ENCODE results near the gene SORT1. TPM values are rescaled to one million over a fixed set of nuclear protein-coding genes. Genes with fewer than 3 reads are reported as not detected.
A peak's percentile ranks its signal among the peaks of the same experiment; 100 is the strongest.

Gene SORT1
- total RNA-seq, 4 donors from 2014 or later: 92.6 to 136 (median 134) TPM

GRCh38 chr1:109299558-109300343, 98.0 kb downstream of the SORT1 start:
- Histone ChIP-seq H3K4me1 (peaks cover 30 to 47% (median 43%) of the 10 kb centered on the region in 4 donors), H3K9me3 (no peaks in the 10 kb centered on the region), H3K36me3 (no peaks in the 10 kb centered on the region), H3K27ac (replicated peaks in 1 of 4) (peak overlapping the region; percentile 70 to 80 (median 74)), H3K4me3 (no peak overlapping the region), H3K27me3 (no peaks in the 10 kb centered on the region)
- WGBS: 62% methylated on average over 19 of the region's 20 CpGs
- DNase-seq (ENCODE audit: extremely low spot score): no peak
- TF ChIP-seq POLR2A (IDR thresholded peaks at IDR 0.05; ENCODE audit: low read depth): no peak
- TF ChIP-seq, protein P1, sequence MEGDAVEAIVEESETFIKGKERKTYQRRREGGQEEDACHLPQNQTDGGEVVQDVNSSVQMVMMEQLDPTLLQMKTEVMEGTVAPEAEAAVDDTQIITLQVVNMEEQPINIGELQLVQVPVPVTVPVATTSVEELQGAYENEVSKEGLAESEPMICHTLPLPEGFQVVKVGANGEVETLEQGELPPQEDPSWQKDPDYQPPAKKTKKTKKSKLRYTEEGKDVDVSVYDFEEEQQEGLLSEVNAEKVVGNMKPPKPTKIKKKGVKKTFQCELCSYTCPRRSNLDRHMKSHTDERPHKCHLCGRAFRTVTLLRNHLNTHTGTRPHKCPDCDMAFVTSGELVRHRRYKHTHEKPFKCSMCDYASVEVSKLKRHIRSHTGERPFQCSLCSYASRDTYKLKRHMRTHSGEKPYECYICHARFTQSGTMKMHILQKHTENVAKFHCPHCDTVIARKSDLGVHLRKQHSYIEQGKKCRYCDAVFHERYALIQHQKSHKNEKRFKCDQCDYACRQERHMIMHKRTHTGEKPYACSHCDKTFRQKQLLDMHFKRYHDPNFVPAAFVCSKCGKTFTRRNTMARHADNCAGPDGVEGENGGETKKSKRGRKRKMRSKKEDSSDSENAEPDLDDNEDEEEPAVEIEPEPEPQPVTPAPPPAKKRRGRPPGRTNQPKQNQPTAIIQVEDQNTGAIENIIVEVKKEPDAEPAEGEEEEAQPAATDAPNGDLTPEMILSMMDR (IDR thresholded peaks at IDR 0.05): no peak
- no peak for TF ChIP-seq EP300 (IDR thresholded peaks at IDR 0.05)
- TF ChIP-seq POLR2AphosphoS5 (IDR thresholded peaks at IDR 0.05): no peak
- intact Hi-C loops (cut with DNase I): no loop called here

DNA sequence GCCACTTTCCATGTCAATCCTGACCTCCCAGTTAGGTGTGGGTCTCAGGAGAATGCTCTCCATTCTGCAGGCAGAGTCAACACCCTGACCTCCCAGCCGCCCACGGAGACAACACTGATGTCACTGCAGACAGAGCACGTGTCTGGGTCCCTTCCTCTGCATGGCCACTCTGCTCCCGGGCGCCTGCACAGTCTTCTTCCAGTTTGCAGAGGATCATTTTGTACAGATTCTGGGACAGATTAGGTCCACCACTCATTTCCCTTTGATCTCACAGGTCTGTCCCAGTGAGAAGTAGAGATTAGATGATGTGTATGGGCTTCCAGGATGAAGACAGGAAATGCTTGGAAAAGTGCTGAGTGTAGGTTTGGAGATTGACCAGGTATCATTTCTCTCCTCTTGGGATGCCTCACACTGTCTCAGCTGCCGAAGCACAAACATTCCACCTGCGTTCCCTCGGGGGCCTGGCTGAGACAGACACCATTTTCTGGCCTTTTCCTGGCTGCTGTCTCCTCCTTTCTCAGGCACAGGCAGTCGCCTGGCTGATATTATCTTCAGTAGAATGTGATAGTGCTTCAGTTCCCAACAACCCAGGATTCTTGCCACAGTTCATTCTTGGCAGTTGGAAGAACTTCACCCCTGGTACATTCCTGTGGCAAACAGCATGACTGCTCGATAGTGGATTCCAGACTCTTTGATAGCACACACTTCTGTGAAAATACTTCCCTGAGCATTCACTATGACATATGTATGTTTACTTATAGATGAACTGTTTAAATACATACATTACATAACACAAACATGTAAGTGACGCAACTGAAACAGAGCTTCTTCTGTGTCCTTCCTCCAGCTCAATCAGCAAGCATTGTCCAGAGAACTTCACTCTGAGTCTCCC, 98.8 kb downstream of the SORT1 start:
- Histone ChIP-seq H3K4me1 (peaks cover 23 to 38% (median 35%) of the 10 kb centered on the region in 4 donors), H3K9me3 (no peaks in the 10 kb centered on the region), H3K27me3 (no peaks in the 10 kb centered on the region), H3K4me3 (no peak overlapping the region), H3K36me3 (no peaks in the 10 kb centered on the region), H3K27ac (replicated peaks in 1 of 4) (peak overlapping the region; percentile 70 to 80 (median 74))
- 24% methylated on average over 11 of the region's 11 CpGs for WGBS
- intact Hi-C loops (cut with DNase I): no loop called here
- TF ChIP-seq EP300 (IDR thresholded peaks at IDR 0.05) (no peak), POLR2AphosphoS5 (IDR thresholded peaks at IDR 0.05) (peak in 1 of 2 donors; percentile 32)
- DNase-seq (ENCODE audit: extremely low spot score): no peak

- intact Hi-C loops (cut with DNase I): no loop called here
- H3K4me1 ChIP-seq: peaks cover 23 to 30% (median 27%) of the 10 kb centered on the region in 4 donors
- H3K27ac ChIP-seq (replicated peaks in 1 of 4): no peak overlapping the region
- 90% methylated on average over 16 of the region's 16 CpGs for WGBS
- TF ChIP-seq, protein P1 (IDR thresholded peaks at IDR 0.05): no peak
- TF ChIP-seq EP300 (IDR thresholded peaks at IDR 0.05) (no peak), POLR2AphosphoS5 (IDR thresholded peaks at IDR 0.05) (no peak), POLR2A (IDR thresholded peaks at IDR 0.05; ENCODE audit: low read depth) (no peak)
- no peaks in the 10 kb centered on the region for H3K36me3 ChIP-seq
- no peak overlapping the region for H3K4me3 ChIP-seq
- no peaks in the 10 kb centered on the region for H3K9me3 ChIP-seq
- DNase-seq (ENCODE audit: extremely low spot score): no peak
- no peaks in the 10 kb centered on the region for H3K27me3 ChIP-seq
These were observed 100.9 kb downstream of the SORT1 start for GRCh38 chr1:109296782-109297181.

DNA sequence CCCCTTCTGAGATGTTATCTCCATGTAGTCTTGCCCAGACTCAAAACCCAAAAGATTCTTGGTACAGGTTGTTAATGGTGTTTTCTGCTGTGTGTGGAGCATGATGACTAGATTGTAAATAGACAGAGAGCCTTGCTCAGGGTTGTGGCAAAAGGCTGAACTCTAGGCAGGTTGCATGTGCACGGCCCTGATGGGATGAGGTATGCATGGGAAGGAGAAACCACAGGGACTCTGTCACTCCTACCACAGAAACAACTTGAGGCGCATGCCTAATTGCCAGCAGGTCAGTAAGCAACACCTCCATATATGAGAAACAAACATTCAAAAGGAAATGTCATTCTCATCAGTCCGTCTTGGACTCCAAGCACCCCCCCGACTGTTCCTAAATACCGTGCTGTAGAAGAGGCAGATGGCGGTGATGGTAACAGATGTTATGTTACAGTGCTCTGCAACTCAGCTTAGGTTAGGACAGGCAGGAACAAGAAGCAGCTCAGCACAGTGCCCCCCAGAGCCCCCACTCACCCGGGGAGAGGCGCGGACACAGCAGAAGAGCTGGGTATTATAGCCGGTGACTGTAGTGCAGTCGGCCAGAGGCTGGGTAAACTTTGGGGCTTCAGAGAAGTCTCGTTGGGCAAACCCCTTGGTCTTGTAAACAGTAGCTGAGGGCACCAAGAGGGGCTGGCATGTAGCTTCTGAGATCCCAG, 101.9 kb downstream of the SORT1 start:
- DNase-seq (ENCODE audit: extremely low spot score): no peak
- intact Hi-C loops (cut with DNase I): no loop called here
- no peak for TF ChIP-seq EP300 (IDR thresholded peaks at IDR 0.05)
- TF ChIP-seq POLR2AphosphoS5 (IDR thresholded peaks at IDR 0.05): no peak
- no peak for TF ChIP-seq POLR2A (IDR thresholded peaks at IDR 0.05; ENCODE audit: low read depth)
- TF ChIP-seq, protein P1 (IDR thresholded peaks at IDR 0.05): no peak
- no peaks in the 10 kb centered on the region for H3K9me3 ChIP-seq
- no peak overlapping the region for H3K4me3 ChIP-seq
- no peaks in the 10 kb centered on the region for H3K36me3 ChIP-seq
- H3K4me1 ChIP-seq: peaks cover 23 to 30% (median 27%) of the 10 kb centered on the region in 4 donors
- no peak overlapping the region for H3K27ac ChIP-seq (replicated peaks in 1 of 4)
- WGBS: 76% methylated on average over 11 of the region's 12 CpGs
- no peaks in the 10 kb centered on the region for H3K27me3 ChIP-seq
